Transverse colon (tissue), 4 donors: Measurements from ENCODE around the gene ZXDB. TPM values are rescaled to one million over a fixed set of nuclear protein-coding genes. Genes with fewer than 3 reads are reported as not detected.

Experiments used
- DNase-seq: peaks from one replicate; pipeline ENCODE4 v3.0.0-alpha.2; 2019
- H3K27ac ChIP-seq, 4 donors: fragments of 200-600 bp; sonication (generic); 2 replicates each; pipeline ENCODE4 v1.5.1; 2016 to 2018; ENCODE audit warnings: inconsistent platforms in 4 of 4
- H3K27me3 ChIP-seq: fragments of 200-600 bp; sonication (generic); 2 replicates; pipeline ENCODE4 v1.5.1; 2017; ENCODE audit warnings: inconsistent platforms
- H3K36me3 ChIP-seq, 4 donors: fragments of 200-600 bp; sonication (generic); 2 replicates each; pipeline ENCODE4 v1.5.1; 2017 to 2019; ENCODE audit warnings: inconsistent platforms in 4 of 4
- H3K4me1 ChIP-seq, 4 donors: fragments of 200-600 bp; sonication (generic); 2 replicates each; pipeline ENCODE4 v1.5.1; 2017 to 2020; ENCODE audit warnings: inconsistent platforms in 4 of 4
- H3K4me3 ChIP-seq, 4 donors: fragments of 200-600 bp; sonication (generic); 1 replicate in 1 of 4; 2 replicates in 3 of 4; pipeline versions ENCODE4 v1.5.1 to v1.6.1; 2017 to 2019; ENCODE audit warnings: inconsistent platforms in 4 of 4
- H3K9me3 ChIP-seq, 2 donors: fragments of 200-600 bp; sonication (generic); 2 replicates each; pipeline ENCODE4 v1.5.1; 2017 to 2019; ENCODE audit warnings: inconsistent platforms in 2 of 2
- CTCF ChIP-seq, 5 experiments: fragments of 200-600 bp in 3 of 5; fragments of 450-650 bp in 2 of 5; sonication (generic) in 3 of 5; IDR thresholded peaks; 1 replicate in 2 of 5; 2 replicates in 3 of 5; pipeline ENCODE4 v1.5.1; 2016 to 2017; ENCODE audit warnings: antibody characterized with exemption in 5 of 5, inconsistent platforms in 3 of 5, mild to moderate bottlenecking in 2 of 5, moderate library complexity in 1 of 5
- EP300 ChIP-seq: sonication (generic); formaldehyde crosslinking; IDR thresholded peaks from one replicate; pipeline ENCODE4 v1.6.1; 2017; ENCODE audit warnings: antibody characterized with exemption, low read depth
- POLR2A ChIP-seq: fragments of 450-650 bp; IDR thresholded peaks from one replicate; pipeline ENCODE4 v1.6.1; 2016; ENCODE audit warnings: antibody characterized with exemption, mild to moderate bottlenecking, moderate library complexity
- POLR2AphosphoS5 ChIP-seq, 3 donors: sonication (generic); formaldehyde crosslinking; IDR thresholded peaks; one replicate each; pipeline ENCODE4 v1.6.1; 2016; ENCODE audit warnings: antibody characterized with exemption in 3 of 3
- WGBS, 2 donors: methylation state at CpG; one replicate each; pipeline ENCODE4 v1.1.5; 2018; ENCODE audit warnings: low coverage in 1 of 2; 5-methylcytosine and 5-hydroxymethylcytosine counted together
- in situ Hi-C, 4 donors: fragments of 200-750 bp; cut with MboI; loops; one replicate each; pipeline versions ENCODE4 v1.15.0 to v1.15.1; 2017; ENCODE audit warnings: low sequenced_read_pairs in 3 of 4, low pct_ligation_motif_present in 1 of 4, low pct_unique_long_range_greater_than_20kb in 1 of 4
- intact Hi-C: fragments of 100-400 bp; cut with DNase I; formaldehyde crosslinking; loops from one replicate; pipeline ENCODE4 v1.15.1; 2023; ENCODE audit warnings: low total_unique reads
- total RNA-seq, 4 donors: library from RNA; depleted of rRNA; stranded (reverse); fragments of >200 nt; gene quantifications; one replicate each; pipeline ENCODE4 v1.1.0, GENCODE V29; 2016

The ZXDB gene
- total RNA-seq, 4 donors from 2014 or later: 4.6 to 12.2 (median 9.1) TPM

DNA sequence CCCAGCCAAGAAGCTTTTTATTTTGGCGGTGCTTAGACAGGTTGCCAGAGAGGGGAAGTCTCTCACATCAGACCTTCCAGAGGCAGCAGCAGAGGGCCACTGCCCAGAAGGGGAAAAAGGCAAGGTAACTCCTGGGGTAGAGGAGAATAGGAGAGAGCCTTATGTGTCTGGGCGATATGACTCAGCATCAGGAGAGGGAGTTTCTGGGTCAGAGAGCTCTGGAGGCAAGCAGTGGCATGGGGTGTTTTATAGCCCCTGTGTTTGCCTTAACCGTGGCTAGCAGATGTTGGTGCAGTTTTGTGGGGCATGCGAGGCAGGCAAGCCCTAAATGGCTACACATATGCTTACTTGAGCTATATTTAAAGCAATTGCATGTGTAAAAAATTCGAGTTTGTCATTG lies 8.3 kb upstream of the ZXDB start:
- 45% methylated on average over 5 of the region's 5 CpGs; no CpG with 5 or more reads in 1 of the 2 donors for WGBS, 2 donors
- in situ Hi-C loops (loop anchor here (25.0 kb wide), 1 partner anchor 329 kb away; the partner anchor contains the start of gene ZXDA (in 4 of the 4)), intact Hi-C loops (no loop called here)
- H3K27me3 ChIP-seq: no peaks in the 10 kb centered on the region
- H3K27ac ChIP-seq: no peak overlapping the region
- TF ChIP-seq POLR2A (no peak), CTCF (IDR thresholded peaks at IDR 0.05) (no peak), POLR2AphosphoS5 (IDR thresholded peaks at IDR 0.05) (no peak), EP300 (no peak)
- H3K4me1 ChIP-seq: no peaks in the 10 kb centered on the region
- DNase-seq: peak; percentile 12
- H3K36me3 ChIP-seq: no peaks in the 10 kb centered on the region
- H3K9me3 ChIP-seq: no peaks in the 10 kb centered on the region
- no peak overlapping the region for H3K4me3 ChIP-seq

DNA sequence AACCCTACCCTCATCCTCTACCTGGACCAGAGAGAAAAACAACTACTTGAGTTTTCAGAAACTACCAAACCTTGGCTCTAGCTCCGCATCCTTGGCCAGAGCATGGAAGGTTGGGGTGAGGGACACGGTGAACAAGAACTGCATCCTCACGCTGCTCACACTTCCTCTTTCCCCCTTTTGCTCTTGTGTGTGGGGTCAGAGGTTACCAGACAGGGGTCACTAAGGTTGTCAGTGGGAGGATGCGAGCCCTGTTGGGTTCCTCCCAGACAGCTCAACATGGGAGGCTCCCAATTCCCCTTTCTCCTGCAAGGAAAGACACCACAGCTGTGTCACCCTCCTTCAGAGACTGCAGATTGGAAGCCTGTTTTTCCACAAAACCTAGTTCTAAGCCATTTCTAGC lies 5.5 kb upstream of the ZXDB start:
- peaks cover 0 to 8% (median 4%) of the 10 kb centered on the region in 4 donors for H3K4me1 ChIP-seq
- no peak for TF ChIP-seq POLR2A
- no peak for TF ChIP-seq CTCF (IDR thresholded peaks at IDR 0.05)
- TF ChIP-seq EP300: no peak
- TF ChIP-seq POLR2AphosphoS5 (IDR thresholded peaks at IDR 0.05): no peak
- H3K9me3 ChIP-seq: no peaks in the 10 kb centered on the region
- in situ Hi-C loops (loop anchor here (25.0 kb wide), 1 partner anchor 326 kb away; the partner anchor contains the start of gene ZXDA (in 4 of the 4)), intact Hi-C loops (no loop called here)
- no peak overlapping the region for H3K4me3 ChIP-seq
- H3K27ac ChIP-seq: no peak overlapping the region
- DNase-seq: no peak
- WGBS, 2 donors: 92% methylated on average over 4 of the region's 4 CpGs; no CpG with 5 or more reads in 1 of the 2 donors
- no peaks in the 10 kb centered on the region for H3K36me3 ChIP-seq
- no peaks in the 10 kb centered on the region for H3K27me3 ChIP-seq

GRCh38 chrX:57587062-57587461 lies 4.7 kb upstream of the ZXDB start:
- intact Hi-C loops (no loop called here), in situ Hi-C loops (loop anchor here (25.0 kb wide), 1 partner anchor 325 kb away; the partner anchor contains the start of gene ZXDA (in 4 of the 4))
- H3K27me3 ChIP-seq: no peaks in the 10 kb centered on the region
- TF ChIP-seq POLR2AphosphoS5 (IDR thresholded peaks at IDR 0.05): no peak
- no peak overlapping the region for H3K4me3 ChIP-seq
- H3K36me3 ChIP-seq: no peaks in the 10 kb centered on the region
- WGBS, 2 donors: 56% methylated on average over 2 of the region's 2 CpGs; no CpG with 5 or more reads in 1 of the 2 donors
- H3K27ac ChIP-seq: no peak overlapping the region
- DNase-seq: no peak
- H3K4me1 ChIP-seq: peaks cover 0 to 8% (median 4%) of the 10 kb centered on the region in 4 donors
- no peaks in the 10 kb centered on the region for H3K9me3 ChIP-seq

GRCh38 chrX:57587607-57588006 lies 4.2 kb upstream of the ZXDB start:
- H3K4me3 ChIP-seq: no peak overlapping the region
- peaks cover 0 to 8% (median 4%) of the 10 kb centered on the region in 4 donors for H3K4me1 ChIP-seq
- WGBS, 2 donors: 63% methylated on average over 2 of the region's 2 CpGs; no CpG with 5 or more reads in 1 of the 2 donors
- intact Hi-C loops (no loop called here), in situ Hi-C loops (loop anchor here (25.0 kb wide), 1 partner anchor 325 kb away; the partner anchor contains the start of gene ZXDA (in 4 of the 4))
- H3K27ac ChIP-seq: no peak overlapping the region
- no peak for TF ChIP-seq CTCF (IDR thresholded peaks at IDR 0.05)
- TF ChIP-seq POLR2A: no peak
- TF ChIP-seq POLR2AphosphoS5 (IDR thresholded peaks at IDR 0.05): no peak
- no peak for TF ChIP-seq EP300
- H3K36me3 ChIP-seq: no peaks in the 10 kb centered on the region
- H3K27me3 ChIP-seq: no peaks in the 10 kb centered on the region
- DNase-seq: no peak
- H3K9me3 ChIP-seq: no peaks in the 10 kb centered on the region
